ENCODE measurements around the gene GPATCH2L.
A peak's percentile ranks its signal among the peaks of the same experiment; 100 is the strongest.

DNA sequence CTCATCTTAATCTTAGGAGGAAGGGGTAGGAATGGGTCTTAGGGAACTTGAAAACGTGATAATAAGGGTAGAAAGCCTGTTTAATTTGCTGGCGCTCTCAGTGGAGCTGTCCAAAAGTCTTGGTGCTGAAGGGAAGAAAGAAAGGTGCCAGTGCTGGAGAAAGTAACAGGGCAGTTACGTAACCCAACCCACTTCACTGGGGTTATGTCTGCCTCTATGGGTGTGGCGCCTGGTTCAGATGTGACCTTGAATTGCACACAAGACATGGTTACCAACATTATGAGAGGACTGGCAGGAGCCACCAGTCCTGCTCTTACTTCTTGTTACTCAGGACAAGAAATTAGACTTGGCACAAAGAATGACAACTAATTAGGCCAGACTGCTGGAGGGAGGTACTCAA lies 18.6 kb upstream of the GPATCH2L start:
- TF ChIP-seq GABPA (IDR thresholded peaks at IDR 0.05; ENCODE audit: low read depth) (no peak), POLR2AphosphoS5 (IDR thresholded peaks at IDR 0.05; ENCODE audit: low read depth) (no peak), REST (IDR thresholded peaks at IDR 0.05; ENCODE audit: insufficient replicate concordance, low read depth) (peak; percentile 94)
- TF ChIP-seq, protein P1, sequence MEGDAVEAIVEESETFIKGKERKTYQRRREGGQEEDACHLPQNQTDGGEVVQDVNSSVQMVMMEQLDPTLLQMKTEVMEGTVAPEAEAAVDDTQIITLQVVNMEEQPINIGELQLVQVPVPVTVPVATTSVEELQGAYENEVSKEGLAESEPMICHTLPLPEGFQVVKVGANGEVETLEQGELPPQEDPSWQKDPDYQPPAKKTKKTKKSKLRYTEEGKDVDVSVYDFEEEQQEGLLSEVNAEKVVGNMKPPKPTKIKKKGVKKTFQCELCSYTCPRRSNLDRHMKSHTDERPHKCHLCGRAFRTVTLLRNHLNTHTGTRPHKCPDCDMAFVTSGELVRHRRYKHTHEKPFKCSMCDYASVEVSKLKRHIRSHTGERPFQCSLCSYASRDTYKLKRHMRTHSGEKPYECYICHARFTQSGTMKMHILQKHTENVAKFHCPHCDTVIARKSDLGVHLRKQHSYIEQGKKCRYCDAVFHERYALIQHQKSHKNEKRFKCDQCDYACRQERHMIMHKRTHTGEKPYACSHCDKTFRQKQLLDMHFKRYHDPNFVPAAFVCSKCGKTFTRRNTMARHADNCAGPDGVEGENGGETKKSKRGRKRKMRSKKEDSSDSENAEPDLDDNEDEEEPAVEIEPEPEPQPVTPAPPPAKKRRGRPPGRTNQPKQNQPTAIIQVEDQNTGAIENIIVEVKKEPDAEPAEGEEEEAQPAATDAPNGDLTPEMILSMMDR (IDR thresholded peaks at IDR 0.05; ENCODE audit: insufficient read depth, low read length), result no peak
